Measurements from ENCODE around the gene HOGA1.

GRCh38 chr10:97570789-97571471 is 13.3 kb upstream of the HOGA1 start:
- peak; percentile 24; the same call in 1 of the 2 replicates for TF ChIP-seq GATA2 (IDR thresholded peaks at IDR 0.05; ENCODE audit: low read depth, low read length)
- TF ChIP-seq GATA3 (IDR thresholded peaks at IDR 0.05; ENCODE audit: low read depth, low read length) = no peak
